Right lobe of liver (tissue), 6 donors: ENCODE results near the gene PDZRN4. TPM values are rescaled to one million over a fixed set of nuclear protein-coding genes. Genes with fewer than 3 reads are reported as not detected.

Source experiments
- ATAC-seq, 4 donors: fragments of 200-7000 bp; cut with Tn5 transposase; one replicate each; pipeline ENCODE4 v1.9.1; 2020; ENCODE audit warnings: mild to moderate bottlenecking in 4 of 4, moderate library complexity in 4 of 4
- DNase-seq, 3 donors: peaks; one replicate each; pipeline ENCODE4 v3.0.0-alpha.2; 2020
- H3K27ac ChIP-seq, 3 donors: fragments of 200-600 bp; one replicate each; pipeline ENCODE4 v1.8.0; 2022
- H3K27me3 ChIP-seq, 2 donors: fragments of 200-600 bp; one replicate each; pipeline ENCODE4 v1.8.0; 2022
- H3K36me3 ChIP-seq, 4 donors: fragments of 200-600 bp; sonication (generic) in 1 of 4; one replicate each; pipeline versions ENCODE4 v1.5.1 to v1.8.0; 2017 to 2022; ENCODE audit warnings: control low read depth in 1 of 4
- H3K4me1 ChIP-seq, 4 donors: fragments of 200-600 bp; sonication (generic) in 1 of 4; one replicate each; pipeline versions ENCODE4 v1.5.1 to v1.8.0; 2017 to 2022; ENCODE audit warnings: control low read depth in 1 of 4
- H3K4me3 ChIP-seq, 3 donors: fragments of 200-600 bp; one replicate each; pipeline ENCODE4 v1.8.0; 2022
- H3K9me3 ChIP-seq, 4 donors: fragments of 200-600 bp; sonication (generic) in 1 of 4; one replicate each; pipeline versions ENCODE4 v1.5.1 to v1.8.0; 2017 to 2022; ENCODE audit warnings: control low read depth in 1 of 4
- POLR2A ChIP-seq: fragments of 450-650 bp; IDR thresholded peaks from one replicate; pipeline ENCODE4 v1.6.1; 2017; ENCODE audit warnings: antibody characterized with exemption, mild to moderate bottlenecking
- WGBS: methylation state at CpG from one replicate; pipeline ENCODE4 v1.1.6; 2018; ENCODE audit warnings: low coverage, low lambda C conversion rate; ENCODE audit not compliant: insufficient coverage; ENCODE audit errors: missing lambda C conversion rate; 5-methylcytosine and 5-hydroxymethylcytosine counted together
- intact Hi-C, 2 donors: fragments of 100-400 bp; cut with DNase I; formaldehyde crosslinking; loops; one replicate each; pipeline versions ENCODE4 v1.11.2 to v1.14.1; 2022
- total RNA-seq, 6 experiments: library from RNA; depleted of rRNA in 2 of 6; stranded (reverse); fragments of >200 nt in 2 of 6; fragmentation: NEBNext Ultra II Directional in 3 of 6; extraction: Animal tissue kit (Norgen Biotek cat#: 25700) in 3 of 6; gene quantifications; one replicate each; pipeline versions ENCODE4 v1.1.0 to v1.2.4, GENCODE V29; 2016 to 2023
- TF ChIP-seq, protein P1 (sequence below), 4 donors: fragments of 200-600 bp in 3 of 4; fragments of 450-650 bp in 1 of 4; IDR thresholded peaks; one replicate each; pipeline versions ENCODE4 v1.5.1 to v1.8.0; 2016 to 2022; ENCODE audit warnings: antibody characterized with exemption in 4 of 4, mild to moderate bottlenecking in 2 of 4
- donor health status: DM: no; HTN: yes; CAD: no.
- donor health status: DM: no; HTN: no; CAD: no.
- donor health status: DM: no; HTN: no; CAD: no.
- donor health status: DM: no; HTN: yes; CAD: no.
- donor health status: DM: no; HTN: yes; CAD: no.

The PDZRN4 gene
- total RNA-seq, 6 experiments from 2014 or later: 0.12 to 0.49 (median 0.42) TPM; not detected in 1

DNA sequence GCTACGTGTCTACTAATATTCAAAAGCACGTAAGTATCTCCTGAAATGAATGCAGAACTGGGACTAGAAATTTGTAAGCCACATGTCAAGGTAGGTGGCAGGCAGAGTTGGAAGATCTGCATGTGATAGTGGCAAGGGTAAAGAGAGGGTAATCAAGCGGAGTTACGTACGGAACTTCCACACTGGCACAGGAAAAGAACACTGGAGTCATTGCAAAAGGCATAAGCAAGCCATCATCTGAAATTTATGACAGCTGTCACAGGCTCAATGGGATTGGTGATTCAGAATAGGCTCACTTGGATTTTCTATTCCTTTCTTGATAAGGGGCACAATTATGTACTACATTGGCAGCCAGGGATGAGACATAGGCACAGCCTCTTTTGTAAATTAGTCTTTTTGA, 245.3 kb downstream of the PDZRN4 start:
- H3K4me1 ChIP-seq: no peaks in the 10 kb centered on the region
- no peak overlapping the region for H3K4me3 ChIP-seq
- H3K9me3 ChIP-seq: no peaks in the 10 kb centered on the region
- no peaks in the 10 kb centered on the region for H3K27me3 ChIP-seq
- DNase-seq: no peak
- WGBS: 67% methylated on average over 5 of the region's 5 CpGs
- H3K36me3 ChIP-seq: no peaks in the 10 kb centered on the region
- no peak overlapping the region for H3K27ac ChIP-seq
- TF ChIP-seq POLR2A: no peak
- TF ChIP-seq, protein P1, sequence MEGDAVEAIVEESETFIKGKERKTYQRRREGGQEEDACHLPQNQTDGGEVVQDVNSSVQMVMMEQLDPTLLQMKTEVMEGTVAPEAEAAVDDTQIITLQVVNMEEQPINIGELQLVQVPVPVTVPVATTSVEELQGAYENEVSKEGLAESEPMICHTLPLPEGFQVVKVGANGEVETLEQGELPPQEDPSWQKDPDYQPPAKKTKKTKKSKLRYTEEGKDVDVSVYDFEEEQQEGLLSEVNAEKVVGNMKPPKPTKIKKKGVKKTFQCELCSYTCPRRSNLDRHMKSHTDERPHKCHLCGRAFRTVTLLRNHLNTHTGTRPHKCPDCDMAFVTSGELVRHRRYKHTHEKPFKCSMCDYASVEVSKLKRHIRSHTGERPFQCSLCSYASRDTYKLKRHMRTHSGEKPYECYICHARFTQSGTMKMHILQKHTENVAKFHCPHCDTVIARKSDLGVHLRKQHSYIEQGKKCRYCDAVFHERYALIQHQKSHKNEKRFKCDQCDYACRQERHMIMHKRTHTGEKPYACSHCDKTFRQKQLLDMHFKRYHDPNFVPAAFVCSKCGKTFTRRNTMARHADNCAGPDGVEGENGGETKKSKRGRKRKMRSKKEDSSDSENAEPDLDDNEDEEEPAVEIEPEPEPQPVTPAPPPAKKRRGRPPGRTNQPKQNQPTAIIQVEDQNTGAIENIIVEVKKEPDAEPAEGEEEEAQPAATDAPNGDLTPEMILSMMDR (IDR thresholded peaks at IDR 0.05): no peak
- intact Hi-C loops: no loop called here
- ATAC-seq: no peak

DNA sequence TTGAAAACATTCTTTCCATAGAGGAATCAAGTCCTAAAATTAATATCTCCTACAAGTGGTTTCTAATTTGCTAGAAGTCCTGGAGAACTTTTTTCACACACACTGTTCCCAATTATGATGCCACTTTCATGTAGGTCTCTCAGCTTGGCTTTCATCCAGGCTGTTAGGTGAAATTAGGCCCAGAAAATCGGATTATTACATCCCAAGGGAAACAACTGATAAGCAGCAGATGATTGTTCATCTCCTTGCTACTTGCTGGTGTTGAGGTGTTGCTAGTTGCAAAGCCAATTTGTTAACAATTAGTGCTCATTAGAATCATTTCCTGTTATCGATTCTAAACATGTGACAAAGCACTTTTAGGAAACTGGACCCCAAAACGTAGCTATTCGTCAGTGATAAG, 248.0 kb downstream of the PDZRN4 start:
- no peaks in the 10 kb centered on the region for H3K27me3 ChIP-seq
- no peak overlapping the region for H3K27ac ChIP-seq
- no peaks in the 10 kb centered on the region for H3K36me3 ChIP-seq
- no peaks in the 10 kb centered on the region for H3K9me3 ChIP-seq
- H3K4me3 ChIP-seq: no peak overlapping the region
- TF ChIP-seq, protein P1 (IDR thresholded peaks at IDR 0.05): no peak
- no peak for TF ChIP-seq POLR2A
- intact Hi-C loops: no loop called here
- H3K4me1 ChIP-seq: no peaks in the 10 kb centered on the region
- ATAC-seq (no peak), DNase-seq (no peak)
- WGBS: 25% methylated on average over 4 of the region's 4 CpGs

DNA sequence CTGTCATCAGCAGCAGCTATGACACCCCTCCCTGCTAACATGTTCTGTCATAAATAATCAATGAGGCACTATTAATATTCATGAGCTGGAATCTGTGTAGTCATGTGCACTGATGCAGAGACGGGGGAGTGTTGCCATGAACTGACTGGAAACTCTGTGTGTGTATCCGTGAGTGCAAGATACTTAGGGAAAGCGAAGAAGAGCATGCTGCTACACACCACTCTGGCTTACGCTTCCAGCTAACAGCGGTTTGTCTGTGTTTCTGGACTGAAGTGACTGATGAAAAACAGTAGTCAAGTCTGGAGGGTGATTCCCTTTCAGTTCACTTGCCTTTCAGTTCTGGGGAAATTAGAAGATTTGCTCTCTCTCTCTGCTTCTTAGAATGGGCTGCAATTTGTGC, 249.4 kb downstream of the PDZRN4 start:
- no peak overlapping the region for H3K4me3 ChIP-seq
- DNase-seq: no peak
- no peak overlapping the region for H3K27ac ChIP-seq
- no peaks in the 10 kb centered on the region for H3K9me3 ChIP-seq
- ATAC-seq: no peak
- H3K27me3 ChIP-seq: no peaks in the 10 kb centered on the region
- H3K4me1 ChIP-seq: no peaks in the 10 kb centered on the region
- no peaks in the 10 kb centered on the region for H3K36me3 ChIP-seq
- intact Hi-C loops: no loop called here
- 59% methylated on average over 5 of the region's 5 CpGs for WGBS
- TF ChIP-seq, protein P1 (IDR thresholded peaks at IDR 0.05): no peak
- no peak for TF ChIP-seq POLR2A

DNA sequence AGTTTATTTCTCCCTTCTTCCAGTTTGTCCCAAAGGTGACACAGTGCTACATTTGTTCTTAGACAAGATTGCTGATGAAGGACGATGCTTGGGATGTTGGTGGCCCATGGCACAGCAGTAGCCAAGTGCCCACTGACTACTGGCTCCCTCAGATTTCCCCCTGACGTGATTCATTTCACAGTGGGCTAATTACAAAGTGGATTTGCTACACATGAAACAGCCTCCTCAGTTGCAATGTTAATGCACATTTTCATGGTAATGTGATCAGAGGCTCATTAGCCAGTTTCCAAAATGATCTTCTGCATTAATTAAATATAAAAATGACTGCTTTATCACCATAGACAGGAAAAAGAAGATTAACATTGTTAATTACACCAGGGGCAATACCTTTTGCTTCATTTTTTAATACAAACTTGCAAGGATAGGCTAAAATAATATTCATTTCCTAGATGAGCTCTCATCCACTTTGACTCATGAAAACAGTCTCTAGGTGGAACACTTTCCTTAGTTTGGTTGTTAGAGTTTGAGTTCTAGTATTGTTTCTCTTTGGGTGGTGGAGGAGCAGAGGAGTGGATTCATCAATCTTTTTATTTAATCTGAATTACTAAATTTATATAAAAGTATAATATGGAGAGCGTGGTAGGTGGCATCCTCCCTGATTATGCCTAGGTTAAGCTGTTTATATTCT, 250.9 kb downstream of the PDZRN4 start:
- Histone ChIP-seq H3K36me3 (no peaks in the 10 kb centered on the region), H3K27ac (no peak overlapping the region), H3K27me3 (no peaks in the 10 kb centered on the region), H3K4me1 (no peaks in the 10 kb centered on the region), H3K4me3 (no peak overlapping the region), H3K9me3 (no peaks in the 10 kb centered on the region)
- 46% methylated on average over 3 of the region's 3 CpGs for WGBS
- no peak for ATAC-seq
- TF ChIP-seq, protein P1 (IDR thresholded peaks at IDR 0.05): no peak
- TF ChIP-seq POLR2A: no peak
- intact Hi-C loops: no loop called here
- DNase-seq: no peak
